DMS79 treated with DMSO at 0.1 percent for 48 hours (cell line): Measurements from ENCODE around the gene C1orf185.
"Not testable (repeated sequence)": the region's sequence is repeated elsewhere in the genome, so short reads cannot be mapped to it uniquely, and the experiment has no call there.

Experiments
- DNase-seq: peaks from one replicate; lab custom pipeline; 2025; lab: John Stamatoyannopoulos, UW

Gene C1orf185

GRCh38 chr1:51137696-51138095, 35.7 kb downstream of the C1orf185 start:
- not testable (repeated sequence) for DNase-seq

GRCh38 chr1:51139474-51139873, 37.4 kb downstream of the C1orf185 start:
- no peak for DNase-seq

GRCh38 chr1:51147394-51147793, 45.4 kb downstream of the C1orf185 start:
- peak; percentile 83 for DNase-seq

GRCh38 chr1:51154776-51155175, 52.7 kb downstream of the C1orf185 start:
- DNase-seq, result no peak

- DNase-seq, result no peak
Observed at GRCh38 chr1:51156752-51157151, 54.7 kb downstream of the C1orf185 start.

DNA sequence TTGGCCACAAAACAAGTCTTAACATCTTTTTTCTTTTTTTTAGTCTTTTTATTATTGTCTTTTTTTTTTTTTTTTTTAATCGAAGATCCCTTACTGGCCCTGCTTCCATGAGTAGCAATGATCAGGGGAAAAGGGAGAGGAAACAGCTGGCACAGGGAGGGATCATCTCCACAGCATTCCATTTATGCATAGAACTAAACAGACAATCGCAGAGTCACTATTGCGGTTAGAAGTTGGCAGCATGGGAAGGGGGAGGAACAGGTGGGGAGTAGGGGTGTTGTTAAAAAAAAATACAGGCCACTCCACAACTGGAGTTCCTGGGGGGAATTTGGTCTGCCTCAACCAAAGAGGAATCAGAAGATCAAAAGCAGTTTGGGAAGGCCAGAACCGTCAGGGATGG, 55.4 kb downstream of the C1orf185 start:
- no peak for DNase-seq

- no peak for DNase-seq
Observed at GRCh38 chr1:51158263-51158662, 56.2 kb downstream of the C1orf185 start.

- not testable (repeated sequence) for DNase-seq
Observed at GRCh38 chr1:51162560-51162959, 60.5 kb downstream of the C1orf185 start.

GRCh38 chr1:51165540-51165939, 63.5 kb downstream of the C1orf185 start:
- DNase-seq, result no peak

DNA sequence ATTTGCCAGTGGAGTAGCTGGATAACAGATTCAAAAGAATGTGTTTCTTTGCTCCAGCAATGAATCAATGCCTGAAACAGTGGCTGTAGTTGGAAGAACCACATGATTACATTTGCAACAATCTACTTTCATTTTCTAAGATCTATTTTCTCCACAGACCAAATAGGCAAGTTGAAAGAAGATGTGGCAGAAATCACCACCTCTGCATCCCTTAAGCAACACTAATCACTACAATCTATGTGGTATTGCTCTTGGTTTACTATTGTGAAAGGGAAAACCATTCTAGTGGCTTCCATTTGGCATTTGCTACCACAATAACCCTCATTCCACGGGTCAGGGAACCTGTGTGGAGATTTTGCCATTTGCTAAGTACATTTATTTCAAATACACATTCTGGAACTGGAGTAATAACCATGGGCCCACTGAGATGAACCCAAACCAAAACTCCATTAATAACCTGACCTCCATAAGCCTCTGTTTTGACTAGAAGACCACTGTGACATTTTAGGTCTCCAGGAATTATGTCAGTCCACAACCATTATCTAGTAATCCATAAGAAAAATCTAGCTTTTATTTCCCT, 66.3 kb downstream of the C1orf185 start:
- no peak for DNase-seq

DNA sequence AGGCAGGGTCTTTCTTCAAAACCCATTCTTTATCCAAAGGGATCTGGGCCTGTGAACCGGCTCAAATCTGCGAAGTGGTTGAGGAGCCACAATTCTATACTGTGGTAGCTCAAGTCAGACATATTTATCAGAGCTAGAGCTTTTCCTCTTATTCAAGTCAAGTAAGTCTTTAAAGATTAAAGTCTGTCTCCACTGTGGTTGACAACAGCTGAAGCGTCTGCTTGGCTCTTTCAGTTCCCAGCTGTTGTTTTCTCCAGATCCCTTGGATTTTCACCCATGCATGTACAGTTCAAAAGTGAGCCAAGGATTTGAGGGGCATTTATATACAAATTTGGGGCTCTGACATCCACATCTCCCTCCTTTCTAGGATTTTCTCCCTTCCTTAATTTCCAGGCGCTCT, 66.9 kb downstream of the C1orf185 start:
- peak; percentile 22 for DNase-seq

GRCh38 chr1:51170342-51170741, 68.3 kb downstream of the C1orf185 start:
- no peak for DNase-seq

- no peak for DNase-seq
Observed at GRCh38 chr1:51172811-51173210, 70.8 kb downstream of the C1orf185 start.

GRCh38 chr1:51175278-51175677, 73.2 kb downstream of the C1orf185 start:
- DNase-seq, result no peak

- not testable (repeated sequence) for DNase-seq
Observed at GRCh38 chr1:51177988-51178387, 76.0 kb downstream of the C1orf185 start.

- no peak for DNase-seq
Observed at GRCh38 chr1:51188230-51188629, 86.2 kb downstream of the C1orf185 start.

- peak; percentile 91 for DNase-seq
Observed at GRCh38 chr1:51189421-51190073, 87.5 kb downstream of the C1orf185 start.

DNA sequence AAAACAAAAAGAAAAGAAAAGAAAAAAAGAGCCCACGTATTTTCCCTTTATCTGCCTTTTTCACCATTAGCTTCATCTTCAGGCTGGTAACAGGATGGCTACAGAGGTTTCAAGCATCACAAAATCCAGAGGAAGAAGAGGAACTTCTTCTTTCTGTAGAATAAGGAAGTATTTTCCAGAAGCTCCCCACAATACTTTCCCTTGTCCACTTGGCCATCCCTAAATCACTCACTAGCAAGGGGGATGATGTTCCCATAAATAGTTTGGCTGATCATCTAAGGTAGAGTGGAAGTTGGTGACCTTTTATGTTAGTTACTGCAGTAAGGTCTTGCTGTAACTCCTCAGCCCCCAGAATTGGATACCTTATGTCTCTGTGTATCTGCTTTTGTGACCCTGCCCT, 88.9 kb downstream of the C1orf185 start:
- DNase-seq, result no peak

GRCh38 chr1:51192213-51192843, 90.3 kb downstream of the C1orf185 start:
- peak; percentile 65 for DNase-seq

DNA sequence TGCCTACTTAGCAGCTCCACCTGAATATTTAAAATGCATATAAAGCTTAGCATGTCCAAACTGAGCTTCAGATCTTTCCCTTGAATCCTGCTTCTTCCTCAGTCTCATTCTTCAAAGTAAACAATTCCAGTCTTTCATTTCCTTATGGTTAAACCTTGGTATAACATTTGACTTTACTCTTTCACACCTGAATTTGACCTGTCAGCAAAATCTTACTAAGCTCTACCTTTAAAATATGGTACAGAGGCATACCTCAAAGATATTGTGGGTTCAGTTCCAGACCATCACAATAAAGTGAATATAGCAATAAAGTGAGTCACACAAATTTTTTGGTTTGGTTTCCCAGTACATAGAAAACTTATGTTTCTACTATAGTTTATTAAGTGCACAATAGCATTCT, 91.5 kb downstream of the C1orf185 start:
- no peak for DNase-seq
